D721Med (cell line): ENCODE data around the gene PA2G4.
"Not testable (repeated sequence)": the region's sequence is repeated elsewhere in the genome, so short reads cannot be mapped to it uniquely, and the experiment has no call there.

Source experiments
- DNase-seq: peaks from one replicate; pipeline ENCODE4 v3.0.0; 2011; ENCODE audit warnings: low spot score; ENCODE audit not compliant: insufficient read length
- FAIRE-seq: peaks from 2 replicates; lab custom pipeline; 2011; peaks lifted over from hg19 to GRCh38; lab: Jason Lieb, UNC
- CTCF ChIP-seq: IDR thresholded peaks from 2 replicates; pipeline ENCODE4 v1.5.1; 2012; ENCODE audit warnings: mild to moderate bottlenecking, control low read depth; ENCODE audit not compliant: insufficient read depth; ENCODE audit errors: missing control alignments

Gene PA2G4

GRCh38 chr12:56154246-56154771 lies 50.0 kb downstream of the PA2G4 start:
- no peak for TF ChIP-seq CTCF
- FAIRE-seq (no peak), DNase-seq (no peak)

GRCh38 chr12:56154818-56155217 lies 50.5 kb downstream of the PA2G4 start:
- FAIRE-seq (no peak), DNase-seq (no peak)
- TF ChIP-seq CTCF, result no peak

DNA sequence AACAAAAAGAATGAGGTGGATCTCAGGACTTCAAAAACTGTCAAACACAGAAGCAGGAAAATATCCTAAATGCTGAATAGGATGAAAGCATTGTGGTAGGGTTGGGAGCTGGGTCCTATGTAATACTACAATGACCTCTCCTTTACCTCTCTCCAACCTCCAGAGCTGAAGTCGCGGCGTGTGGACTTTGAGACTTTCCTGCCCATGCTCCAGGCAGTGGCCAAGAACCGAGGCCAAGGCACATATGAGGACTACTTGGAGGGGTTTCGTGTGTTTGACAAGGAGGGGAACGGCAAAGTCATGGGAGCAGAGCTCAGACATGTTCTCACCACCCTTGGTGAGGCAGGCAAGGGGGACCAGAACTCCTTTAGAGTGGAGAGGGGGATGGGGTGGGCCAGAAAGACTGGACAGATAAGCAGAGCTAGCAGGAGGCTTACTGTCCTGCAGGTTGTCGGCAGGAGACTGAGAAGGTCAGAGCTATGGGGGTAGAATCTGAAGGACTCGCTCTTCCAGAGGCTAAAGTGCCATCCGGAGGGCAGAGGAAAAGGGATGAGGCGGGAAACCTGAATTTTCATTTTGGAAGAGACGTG lies 51.0 kb downstream of the PA2G4 start:
- FAIRE-seq (no peak), DNase-seq (no peak)
- TF ChIP-seq CTCF, result no peak

GRCh38 chr12:56156464-56157200 lies 52.3 kb downstream of the PA2G4 start:
- not testable (repeated sequence) for FAIRE-seq, DNase-seq

- TF ChIP-seq CTCF, result peak; percentile 44
- no peak for FAIRE-seq
- peak; percentile 55 for DNase-seq
Observed at GRCh38 chr12:56157201-56158028, 53.1 kb downstream of the PA2G4 start.

GRCh38 chr12:56158029-56158925 lies 53.9 kb downstream of the PA2G4 start, which contains the start of gene MYL6:
Gene MYL6 (plus strand): TSS chr12:56158359. CDS start chr12:56158402, 43 bp downstream.
- FAIRE-seq, result no peak
- TF ChIP-seq CTCF, result no peak
- peak; percentile 90 for DNase-seq
